DND-41 (cell line): ENCODE measurements around the gene METTL24.

Experiments used
- EZH2 ChIP-seq: IDR thresholded peaks from 3 replicates; pipeline ENCODE4 v1.6.1; 2012; ENCODE audit warnings: borderline replicate concordance, low read depth, mild to moderate bottlenecking, moderate library complexity, low read length, inconsistent platforms; ENCODE audit not compliant: severe bottlenecking
- TF ChIP-seq, protein P1 (sequence below): IDR thresholded peaks from 2 replicates; pipeline ENCODE4 v1.5.1; 2012; ENCODE audit warnings: borderline replicate concordance, low read length, moderate library complexity, mild to moderate bottlenecking; ENCODE audit not compliant: poor library complexity, severe bottlenecking; ENCODE audit errors: extremely low read depth

DNA sequence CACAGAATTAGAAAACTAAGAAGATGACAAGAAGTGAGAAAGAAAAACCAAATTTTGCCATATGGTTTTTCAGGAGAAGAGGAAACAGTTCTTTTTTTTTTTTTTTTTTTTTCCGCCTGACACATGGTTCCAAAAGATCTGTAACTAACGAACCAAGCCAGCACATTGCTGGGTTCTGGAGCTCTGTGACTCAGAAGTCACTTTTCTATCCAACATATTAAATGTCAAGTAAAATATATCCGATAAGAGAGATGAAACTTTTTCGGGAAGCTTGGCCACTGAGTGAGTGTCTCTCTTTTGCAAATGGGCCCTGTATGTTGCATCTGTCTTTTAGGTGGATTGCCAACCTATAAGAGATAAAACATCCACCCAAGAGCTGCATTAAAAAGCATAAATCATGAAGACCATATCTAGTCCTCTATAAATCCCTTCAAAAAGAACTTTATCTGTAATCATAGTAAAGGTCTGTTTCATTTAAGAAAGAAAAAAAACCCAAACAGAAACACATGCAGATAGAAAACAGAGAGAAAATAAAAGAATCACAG is 4.6 kb downstream of the METTL24 start:
- TF ChIP-seq, protein P1, sequence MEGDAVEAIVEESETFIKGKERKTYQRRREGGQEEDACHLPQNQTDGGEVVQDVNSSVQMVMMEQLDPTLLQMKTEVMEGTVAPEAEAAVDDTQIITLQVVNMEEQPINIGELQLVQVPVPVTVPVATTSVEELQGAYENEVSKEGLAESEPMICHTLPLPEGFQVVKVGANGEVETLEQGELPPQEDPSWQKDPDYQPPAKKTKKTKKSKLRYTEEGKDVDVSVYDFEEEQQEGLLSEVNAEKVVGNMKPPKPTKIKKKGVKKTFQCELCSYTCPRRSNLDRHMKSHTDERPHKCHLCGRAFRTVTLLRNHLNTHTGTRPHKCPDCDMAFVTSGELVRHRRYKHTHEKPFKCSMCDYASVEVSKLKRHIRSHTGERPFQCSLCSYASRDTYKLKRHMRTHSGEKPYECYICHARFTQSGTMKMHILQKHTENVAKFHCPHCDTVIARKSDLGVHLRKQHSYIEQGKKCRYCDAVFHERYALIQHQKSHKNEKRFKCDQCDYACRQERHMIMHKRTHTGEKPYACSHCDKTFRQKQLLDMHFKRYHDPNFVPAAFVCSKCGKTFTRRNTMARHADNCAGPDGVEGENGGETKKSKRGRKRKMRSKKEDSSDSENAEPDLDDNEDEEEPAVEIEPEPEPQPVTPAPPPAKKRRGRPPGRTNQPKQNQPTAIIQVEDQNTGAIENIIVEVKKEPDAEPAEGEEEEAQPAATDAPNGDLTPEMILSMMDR, result no peak
- no peak for TF ChIP-seq EZH2
